Spleen (tissue), 7 donors: Measurements from ENCODE around the gene VPS54.

Experiments used
- POLR2A ChIP-seq, 3 donors: fragments of 450-650 bp; IDR thresholded peaks; one replicate each; pipeline ENCODE4 v1.5.1; 2017; ENCODE audit warnings: antibody characterized with exemption in 3 of 3, mild to moderate bottlenecking in 1 of 3
- POLR2AphosphoS5 ChIP-seq, 3 donors: sonication (generic); formaldehyde crosslinking; IDR thresholded peaks; one replicate each; pipeline ENCODE4 v1.5.1; 2017; ENCODE audit warnings: antibody characterized with exemption in 3 of 3
- TF ChIP-seq, protein P1 (sequence below), 11 experiments: fragments of 200-600 bp in 7 of 11; fragments of 450-650 bp in 4 of 11; sonication (generic) in 4 of 11; IDR thresholded peaks in 8 of 11; conservative IDR thresholded peaks in 3 of 11; 1 replicate in 7 of 11; 2 replicates in 4 of 11; pipeline versions ENCODE4 v1.4.0 to v1.8.0; 2016 to 2021; ENCODE audit warnings: antibody characterized with exemption in 11 of 11, inconsistent platforms in 4 of 11, mild to moderate bottlenecking in 1 of 11
- donor health status: DM: no; HTN: no; CAD: no; lungs with moderate emphysema.
- donor health status: DM: no; HTN: no; CAD: no.
- donor health status: DM: no; HTN: no; CAD: no.

DNA sequence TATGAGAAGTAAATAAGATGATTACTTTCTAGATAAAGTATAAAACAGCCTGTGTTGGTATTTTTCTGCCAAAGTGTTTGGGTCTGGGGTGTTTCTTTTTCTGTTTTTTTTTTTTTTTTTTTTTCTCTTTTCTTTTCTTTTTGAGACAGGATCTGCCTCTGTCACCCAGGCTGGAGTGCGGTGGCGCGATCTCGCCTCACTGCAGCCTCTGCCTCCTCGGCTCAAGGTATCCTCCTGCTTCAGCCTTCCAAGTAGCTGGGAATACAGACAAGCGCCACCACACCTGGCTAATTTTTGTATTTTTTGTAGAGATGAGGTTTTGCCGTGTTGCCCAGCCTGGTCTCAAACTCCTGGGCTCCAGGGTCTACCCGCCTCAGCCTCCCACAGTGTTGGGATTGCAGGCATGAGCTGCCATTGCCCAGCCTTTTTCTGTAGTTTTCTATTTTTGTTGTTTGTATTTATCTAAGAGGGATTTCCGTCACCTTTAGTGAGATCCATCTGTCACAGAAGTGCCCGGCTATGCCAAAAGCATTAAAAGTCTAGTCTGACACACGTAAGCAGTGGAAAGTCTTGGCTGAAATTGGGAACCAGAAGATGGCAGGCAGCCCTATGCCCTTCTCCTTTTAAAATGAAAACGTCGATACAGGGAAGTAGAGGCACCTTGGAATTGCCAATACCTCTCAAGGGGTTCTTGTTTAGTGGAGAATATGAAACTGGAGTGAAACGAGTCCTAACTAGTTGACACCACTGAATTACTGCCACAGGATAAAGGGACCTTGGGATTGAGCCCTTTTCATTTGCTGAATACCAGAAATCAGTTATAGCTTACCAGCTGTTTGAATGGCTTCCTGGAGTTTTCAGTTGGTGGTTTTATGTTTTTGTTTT, 163.6 kb downstream of the VPS54 start:
- TF ChIP-seq POLR2AphosphoS5 (IDR thresholded peaks at IDR 0.05) (no peak), POLR2A (IDR thresholded peaks at IDR 0.05) (no peak)
- TF ChIP-seq, protein P1, sequence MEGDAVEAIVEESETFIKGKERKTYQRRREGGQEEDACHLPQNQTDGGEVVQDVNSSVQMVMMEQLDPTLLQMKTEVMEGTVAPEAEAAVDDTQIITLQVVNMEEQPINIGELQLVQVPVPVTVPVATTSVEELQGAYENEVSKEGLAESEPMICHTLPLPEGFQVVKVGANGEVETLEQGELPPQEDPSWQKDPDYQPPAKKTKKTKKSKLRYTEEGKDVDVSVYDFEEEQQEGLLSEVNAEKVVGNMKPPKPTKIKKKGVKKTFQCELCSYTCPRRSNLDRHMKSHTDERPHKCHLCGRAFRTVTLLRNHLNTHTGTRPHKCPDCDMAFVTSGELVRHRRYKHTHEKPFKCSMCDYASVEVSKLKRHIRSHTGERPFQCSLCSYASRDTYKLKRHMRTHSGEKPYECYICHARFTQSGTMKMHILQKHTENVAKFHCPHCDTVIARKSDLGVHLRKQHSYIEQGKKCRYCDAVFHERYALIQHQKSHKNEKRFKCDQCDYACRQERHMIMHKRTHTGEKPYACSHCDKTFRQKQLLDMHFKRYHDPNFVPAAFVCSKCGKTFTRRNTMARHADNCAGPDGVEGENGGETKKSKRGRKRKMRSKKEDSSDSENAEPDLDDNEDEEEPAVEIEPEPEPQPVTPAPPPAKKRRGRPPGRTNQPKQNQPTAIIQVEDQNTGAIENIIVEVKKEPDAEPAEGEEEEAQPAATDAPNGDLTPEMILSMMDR (IDR thresholded peaks at IDR 0.05 in 8 of 11, conservative IDR thresholded peaks at IDR 0.05 in 3 of 11): no peak
